SW 1271 (cell line): ENCODE results near the gene BRD3.
A peak's percentile ranks its signal among the peaks of the same experiment; 100 is the strongest.
"Not testable (repeated sequence)": the region's sequence is repeated elsewhere in the genome, so short reads cannot be mapped to it uniquely, and the experiment has no call there.

Experiments used
- DNase-seq, 2 experiments: peaks; one replicate each; lab custom pipeline; 2025; lab: John Stamatoyannopoulos, UW

Gene BRD3

GRCh38 chr9:134067904-134068743, at the start of gene BRD3:
Gene BRD3 (minus strand): TSS chr9:134068026. CDS start chr9:134053477, 14,549 bp downstream.
- peak; percentile 54 to 73 for DNase-seq

GRCh38 chr9:134112561-134112960, 44.7 kb upstream of the BRD3 start:
- no peak for DNase-seq

- DNase-seq, result no peak
Measured at GRCh38 chr9:134111064-134111463, 43.2 kb upstream of the BRD3 start.

- DNase-seq, result no peak
Measured at GRCh38 chr9:134103391-134103998, 35.7 kb upstream of the BRD3 start.

GRCh38 chr9:134101623-134102149, 33.9 kb upstream of the BRD3 start:
- DNase-seq, result no peak

- not testable (repeated sequence) for DNase-seq
Measured at GRCh38 chr9:134101133-134101532, 33.3 kb upstream of the BRD3 start.

GRCh38 chr9:134100040-134100439, 32.2 kb upstream of the BRD3 start:
- DNase-seq, result no peak

- peak in 1 of 2 experiments; percentile 52 for DNase-seq
Measured at GRCh38 chr9:134099123-134099761, 31.4 kb upstream of the BRD3 start.

- DNase-seq, result no peak
Measured at GRCh38 chr9:134089972-134090371, 22.1 kb upstream of the BRD3 start.

- no peak for DNase-seq
Measured at GRCh38 chr9:134088063-134088725, 20.4 kb upstream of the BRD3 start.

- no peak for DNase-seq
Measured at GRCh38 chr9:134085674-134086073, 17.8 kb upstream of the BRD3 start.

GRCh38 chr9:134083451-134083850, 15.6 kb upstream of the BRD3 start:
- DNase-seq, result no peak

- no peak for DNase-seq
Measured at GRCh38 chr9:134076644-134077043, 8.8 kb upstream of the BRD3 start.

GRCh38 chr9:134075689-134076088, 7.9 kb upstream of the BRD3 start:
- not testable (repeated sequence) for DNase-seq

- DNase-seq, result no peak
Measured at GRCh38 chr9:134073500-134073899, 5.7 kb upstream of the BRD3 start.

- not testable (repeated sequence) for DNase-seq
Measured at GRCh38 chr9:134072683-134073082, 4.9 kb upstream of the BRD3 start.

- no peak for DNase-seq
Measured at GRCh38 chr9:134071149-134071548, 3.3 kb upstream of the BRD3 start.

GRCh38 chr9:134069480-134070399, 1.9 kb upstream of the BRD3 start:
- no peak for DNase-seq

- DNase-seq, result no peak
Measured at GRCh38 chr9:134068744-134069479, 1.1 kb upstream of the BRD3 start.
